ENCODE results near the gene RNF151. TPM values are rescaled to one million over a fixed set of nuclear protein-coding genes. Genes with fewer than 3 reads are reported as not detected.
A peak's percentile ranks its signal among the peaks of the same experiment; 100 is the strongest.

RNF151 gene
- total and polyA plus RNA-seq, 10 of the 15 experiments (the other 5 are each of a cell fraction or from before 2014, with no cell fraction given) = 0.17 to 0.56 TPM; not detected in 8

GRCh38 chr16:1976216-1976520 lies 9.5 kb downstream of the RNF151 start (continued):
- TF ChIP-seq NFYA (IDR thresholded peaks at IDR 0.05; ENCODE audit: borderline replicate concordance, low read depth, low read length) (no peak), EGR1 (IDR thresholded peaks at IDR 0.05; ENCODE audit: borderline replicate concordance in 1 of 2, low read depth in 2 of 2, low read length in 2 of 2) (no peak), PAX5 (IDR thresholded peaks at IDR 0.05; ENCODE audit: borderline replicate concordance, low read depth, low read length) (no peak), RAD21 (IDR thresholded peaks at IDR 0.05; ENCODE audit: insufficient read depth, low read depth, low read length) (no peak), FOXK2 (IDR thresholded peaks at IDR 0.05) (no peak), SKIL (IDR thresholded peaks at IDR 0.05; ENCODE audit: low read depth, poor library complexity, severe bottlenecking) (no peak), CHD1 (IDR thresholded peaks at IDR 0.05; ENCODE audit: low read depth, low read length) (no peak)

- POLR2A ChIA-PET = interaction anchor here (1.6 kb wide), 1 partner anchor 12 kb away, joined by 6 read pairs; the partner anchor contains the start of gene RPS2
- Histone ChIP-seq H3K27me3 (replicated peaks in 1 of 2; ENCODE audit: control insufficient read depth in 2 of 2, insufficient read depth in 2 of 2, low read length in 1 of 2) (0 out of 4 replicates have a peak, but pooled peaks cover 0 to 2% of the 10 kb centered on the region in 2 experiments), H3K79me2 (ENCODE audit: control insufficient read depth, insufficient read depth, low read length) (peaks cover 13% of the 10 kb centered on the region), H3K4me2 (ENCODE audit: control insufficient read depth, insufficient read depth) (no peak overlapping the region), H3K36me3 (ENCODE audit: control insufficient read depth in 2 of 2, insufficient read depth in 2 of 2, low read length in 1 of 2) (peaks cover 0 to 36% of the 10 kb centered on the region in 2 experiments; a peak in 3 of 4 replicates), H3K27ac (ENCODE audit: control insufficient read depth, insufficient read depth) (no peak overlapping the region), H2AFZ (ENCODE audit: control insufficient read depth, low read depth, low read length) (no peak overlapping the region), H3K9ac (ENCODE audit: control insufficient read depth, insufficient read depth, low read length) (no peak overlapping the region), H3K9me3 (replicated peaks; ENCODE audit: control insufficient read depth, insufficient read depth, low read length) (no peaks in the 10 kb centered on the region), H3K4me3 (no peak overlapping the region), H3K4me1 (ENCODE audit: control insufficient read depth, insufficient read depth, low read length) (peaks cover 15% of the 10 kb centered on the region), H4K20me1 (ENCODE audit: control insufficient read depth, insufficient read depth) (no peaks in the 10 kb centered on the region)
- 91% methylated on average over 33 of the region's 33 CpGs for WGBS (ENCODE audit: insufficient coverage, insufficient replicate concordance, low lambda C conversion rate, missing lambda C conversion rate)
- intact Hi-C loops (cut with micrococcal nuclease; ENCODE audit: unreplicated experiment) (no loop called here), in situ Hi-C loops (cut with MboI) (no loop called here)
- no peak for ATAC-seq
- no peak for DNase-seq (ENCODE audit: low read depth, low spot score)
- RAD21 ChIA-PET (ENCODE audit: unreplicated experiment) = no interaction called here
- FAIRE-seq = no peak
- TSS peak; percentile 29 for BruUV-seq (replicated peaks)
- CTCF ChIA-PET = no interaction called here
- SMC1A ChIA-PET (ENCODE audit: uncharacterized antibody, unreplicated experiment) = no interaction called here
- TF ChIP-seq NKRF (conservative IDR thresholded peaks at IDR 0.05) (no peak), NFXL1 (IDR thresholded peaks at IDR 0.05; ENCODE audit: borderline replicate concordance) (no peak), SPI1 (IDR thresholded peaks at IDR 0.05; ENCODE audit: borderline replicate concordance, insufficient read depth, low read depth, low read length) (no peak), PKNOX1 (IDR thresholded peaks at IDR 0.05) (no peak), RUNX3 (IDR thresholded peaks at IDR 0.05; ENCODE audit: low read length) (no peak), PAX8 (IDR thresholded peaks at IDR 0.05) (no peak), BRCA1 (IDR thresholded peaks at IDR 0.05; ENCODE audit: low read depth, low read length) (no peak), STAT3 (IDR thresholded peaks at IDR 0.05; ENCODE audit: low read depth, low read length) (no peak), ESRRA (IDR thresholded peaks at IDR 0.05; ENCODE audit: low read length) (no peak)
Measured at GRCh38 chr16:1976951-1977874, 10.6 kb downstream of the RNF151 start.

Measured in GM12878 (cell line).